ENCODE measurements around the gene TEC. TPM values are rescaled to one million over a fixed set of nuclear protein-coding genes. Genes with fewer than 3 reads are reported as not detected.

TEC gene
- total RNA-seq, 4 donors from 2014 or later: 0.20 to 1.9 (median 1.1) TPM

GRCh38 chr4:48093991-48094416 is 175.6 kb downstream of the TEC start:
- TF ChIP-seq CTCF (IDR thresholded peaks at IDR 0.05 in 4 of 5, conservative IDR thresholded peaks at IDR 0.05 in 1 of 5): no peak
- no peak for TF ChIP-seq POLR2A (IDR thresholded peaks at IDR 0.05)
- Histone ChIP-seq H3K9me3 (no peaks in the 10 kb centered on the region), H3K27me3 (no peaks in the 10 kb centered on the region), H3K4me3 (no peak overlapping the region), H3K36me3 (no peaks in the 10 kb centered on the region), H3K27ac (no peak overlapping the region), H3K4me1 (no peaks in the 10 kb centered on the region)
- ATAC-seq: no peak
- DNase-seq: no peak
- in situ Hi-C loops (cut with MboI; ENCODE audit: low sequenced_read_pairs in 4 of 4) (no loop called here), intact Hi-C loops (cut with DNase I; ENCODE audit: low total_unique reads) (no loop called here)

- no peaks in the 10 kb centered on the region for H3K36me3 ChIP-seq
- no peaks in the 10 kb centered on the region for H3K9me3 ChIP-seq
- no peak for ATAC-seq
- DNase-seq: no peak
- no peak overlapping the region for H3K27ac ChIP-seq
- no peaks in the 10 kb centered on the region for H3K27me3 ChIP-seq
- TF ChIP-seq POLR2A (IDR thresholded peaks at IDR 0.05) (no peak), CTCF (IDR thresholded peaks at IDR 0.05 in 4 of 5, conservative IDR thresholded peaks at IDR 0.05 in 1 of 5) (no peak)
- in situ Hi-C loops (cut with MboI; ENCODE audit: low sequenced_read_pairs in 4 of 4): no loop called here
- no peaks in the 10 kb centered on the region for H3K4me1 ChIP-seq
- H3K4me3 ChIP-seq: no peak overlapping the region
- intact Hi-C loops (cut with DNase I; ENCODE audit: low total_unique reads): no loop called here
Measured at GRCh38 chr4:48090621-48091020, 179.0 kb downstream of the TEC start.

GRCh38 chr4:48085821-48086589 is 183.6 kb downstream of the TEC start:
- no peak for TF ChIP-seq CTCF (IDR thresholded peaks at IDR 0.05 in 4 of 5, conservative IDR thresholded peaks at IDR 0.05 in 1 of 5)
- TF ChIP-seq POLR2A (IDR thresholded peaks at IDR 0.05): no peak
- no peaks in the 10 kb centered on the region for H3K36me3 ChIP-seq
- no peaks in the 10 kb centered on the region for H3K4me1 ChIP-seq
- H3K27me3 ChIP-seq: no peaks in the 10 kb centered on the region
- in situ Hi-C loops (cut with MboI; ENCODE audit: low sequenced_read_pairs in 4 of 4) (loop anchor here in 2 of 4 donors (10.0 kb wide), 2 partner anchors 81 to 161 kb away; no protein-coding TSS in a partner anchor), intact Hi-C loops (cut with DNase I; ENCODE audit: low total_unique reads) (loop anchor here (2.0 to 5.0 kb wide), 4 partner anchors 69 to 174 kb away; partner anchors contain the start of genes CNGA1, NFXL1 and NIPAL1)
- no peak overlapping the region for H3K27ac ChIP-seq
- H3K9me3 ChIP-seq: no peaks in the 10 kb centered on the region
- no peak for DNase-seq
- H3K4me3 ChIP-seq: no peak overlapping the region
- no peak for ATAC-seq

Other genes with a start within 250 kb of the TEC start
- under 1 TPM in 2 of 4 donors, not detected in 2; 0.66 to 0.81 TPM for gene TXK, start 135.6 kb downstream of the TEC start, total RNA-seq
- gene SLAIN2, start 71.7 kb upstream of the TEC start, total RNA-seq: 100 to 1,000 TPM in 3 of 4 donors, 10 to 100 TPM in 1; 64.3 to 211 (median 138) TPM
- gene SLC10A4, start 213.5 kb upstream of the TEC start, total RNA-seq: under 1 TPM in 1 of 4 donors, not detected in 3; 0.33 TPM
- not detected for gene ZAR1, start 220.4 kb upstream of the TEC start, total RNA-seq

Measured in gastrocnemius medialis (tissue), 4 donors.